Caco-2 (cell line): ENCODE data around the gene COL20A1. TPM values are rescaled to one million over a fixed set of nuclear protein-coding genes. Genes with fewer than 3 reads are reported as not detected.

Source experiments
- BruUV-seq: library from RNA; stranded (reverse); fragments of 400-500 nt; replicated peaks from 2 replicates; lab custom pipeline; 2021; lab: Mats Ljungman, UMichigan
- CTCF ChIA-PET: fragments of 300-600 bp; sonication (Branson Sonifier 250); formaldehyde crosslinking; loops from one replicate; lab custom pipeline; 2022; ENCODE audit warnings: antibody characterized with exemption; lab: Charles Lee
- POLR2A ChIA-PET: fragments of 300-600 bp; sonication (Branson Sonifier 250); formaldehyde crosslinking; loops from one replicate; lab custom pipeline; 2022; ENCODE audit warnings: antibody characterized with exemption; lab: Charles Lee
- DNase-seq, 2 experiments: peaks; one replicate each; pipeline versions ENCODE4 v3.0.0 to v3.0.0-alpha.2; 2020 to 2022
- H3K27me3 ChIP-seq: replicated peaks from 2 replicates; pipeline ENCODE4 v1.6.0; 2011; ENCODE audit warnings: low read length; ENCODE audit not compliant: control insufficient read depth, insufficient read depth
- H3K36me3 ChIP-seq: 2 replicates; pipeline ENCODE4 v1.5.1; 2011; ENCODE audit warnings: low read length; ENCODE audit not compliant: control insufficient read depth, insufficient read depth
- H3K4me1 ChIP-seq: fragments of 250-450 bp; sonication (Bioruptor Pico); 2 replicates; pipeline ENCODE4 v1.5.1; 2020; ENCODE audit warnings: mild to moderate bottlenecking
- H3K4me3 ChIP-seq: 2 replicates; pipeline ENCODE4 v1.5.1; 2011; ENCODE audit warnings: low read depth, mild to moderate bottlenecking, control low read depth, low read length
- H3K9me3 ChIP-seq: fragments of 250-450 bp; sonication (Bioruptor Pico); 2 replicates; pipeline ENCODE4 v1.5.1; 2020; ENCODE audit warnings: mild to moderate bottlenecking, moderate library complexity
- H3K27ac Mint-ChIP-seq: one replicate; pipeline ENCODE4 v1.8.0; 2022; ENCODE audit warnings: mixed read lengths; ENCODE audit not compliant: unreplicated experiment
- H3K27me3 Mint-ChIP-seq: one replicate; pipeline ENCODE4 v1.8.0; 2022; ENCODE audit warnings: mixed read lengths; ENCODE audit not compliant: insufficient read depth, unreplicated experiment
- H3K36me3 Mint-ChIP-seq: one replicate; pipeline ENCODE4 v1.8.0; 2022; ENCODE audit warnings: mild to moderate bottlenecking, mixed read lengths; ENCODE audit not compliant: insufficient read depth, unreplicated experiment
- H3K4me1 Mint-ChIP-seq: one replicate; pipeline ENCODE4 v1.8.0; 2022; ENCODE audit warnings: low read depth, mixed read lengths; ENCODE audit not compliant: unreplicated experiment
- H3K4me3 Mint-ChIP-seq: one replicate; pipeline ENCODE4 v1.8.0; 2022; ENCODE audit warnings: mild to moderate bottlenecking, moderate library complexity, mixed read lengths; ENCODE audit not compliant: unreplicated experiment
- H3K9me3 Mint-ChIP-seq: one replicate; pipeline ENCODE4 v1.8.0; 2022; ENCODE audit warnings: mixed read lengths; ENCODE audit not compliant: unreplicated experiment
- CTCF ChIP-seq, 2 experiments: fragments of 200-600 bp in 1 of 2; IDR thresholded peaks; 1 replicate in 1 of 2; 2 replicates in 1 of 2; pipeline versions ENCODE4 v1.5.1 to v1.8.0; 2011 to 2022; ENCODE audit warnings: antibody characterized with exemption in 1 of 2, control low read depth in 1 of 2, inconsistent platforms in 1 of 2, low read depth in 1 of 2, low read length in 1 of 2, mild to moderate bottlenecking in 1 of 2, moderate library complexity in 1 of 2; ENCODE audit not compliant: insufficient read depth in 1 of 2, severe bottlenecking in 1 of 2, unreplicated experiment in 1 of 2
- intact Hi-C: fragments of 100-400 bp; cut with micrococcal nuclease; formaldehyde crosslinking; loops from one replicate; pipeline ENCODE4 v1.10.0; 2022; ENCODE audit not compliant: unreplicated experiment
- total RNA-seq: library from RNA; stranded (reverse); gene quantifications from 2 replicates; pipeline ENCODE4 v1.2.3, GENCODE V29; 2022

The COL20A1 gene
- total RNA-seq, 1 experiment from 2014 or later = 0.27 TPM

GRCh38 chr20:63315240-63315689 lies 22.3 kb downstream of the COL20A1 start:
- Histone ChIP-seq H3K4me1 (no peaks in the 10 kb centered on the region), H3K36me3 (no peaks in the 10 kb centered on the region), H3K4me3 (no peak overlapping the region), H3K27me3 (peaks cover 1% of the 10 kb centered on the region; the same call in 1 of the 2 replicates), H3K9me3 (no peaks in the 10 kb centered on the region)
- ChIA-PET CTCF (interaction anchor here (0.7 kb wide), 1 partner anchor 92 kb away, joined by 10 read pairs; no protein-coding TSS in a partner anchor), POLR2A (no interaction called here)
- Mint-ChIP-seq H3K36me3 (no peaks in the 10 kb centered on the region), H3K27ac (no peak overlapping the region), H3K27me3 (peaks cover 3% of the 10 kb centered on the region), H3K4me3 (no peak overlapping the region), H3K4me1 (no peaks in the 10 kb centered on the region), H3K9me3 (no peaks in the 10 kb centered on the region)
- intact Hi-C loops = no loop called here
- no peak for TF ChIP-seq CTCF (IDR thresholded peaks at IDR 0.05; ENCODE audit: insufficient read depth in 1 of 2, low read depth in 1 of 2, low read length in 1 of 2, severe bottlenecking in 1 of 2, unreplicated experiment in 1 of 2)
- no TSS peak for BruUV-seq
- peak in 1 of 2 experiments; percentile 53 for DNase-seq

GRCh38 chr20:63315731-63316491 lies 22.9 kb downstream of the COL20A1 start:
- intact Hi-C loops = no loop called here
- H3K4me1 Mint-ChIP-seq = no peaks in the 10 kb centered on the region
- no peaks in the 10 kb centered on the region for H3K36me3 ChIP-seq
- H3K27me3 Mint-ChIP-seq = no peaks in the 10 kb centered on the region
- peak in 1 of 2 experiments; percentile 44 for DNase-seq
- H3K4me1 ChIP-seq = peaks cover 5% of the 10 kb centered on the region; the same call in 1 of the 2 replicates
- peaks cover 1% of the 10 kb centered on the region; the same call in 1 of the 2 replicates for H3K27me3 ChIP-seq
- no peaks in the 10 kb centered on the region for H3K9me3 Mint-ChIP-seq
- no peak overlapping the region for H3K4me3 Mint-ChIP-seq
- ChIA-PET POLR2A (interaction anchor here (0.6 kb wide), 1 partner anchor 229 kb away, joined by 7 read pairs; no protein-coding TSS in a partner anchor), CTCF (interaction anchor here (0.7 kb wide), 1 partner anchor 92 kb away, joined by 10 read pairs; no protein-coding TSS in a partner anchor)
- H3K4me3 ChIP-seq = no peak overlapping the region
- no peak overlapping the region for H3K27ac Mint-ChIP-seq
- H3K9me3 ChIP-seq = no peaks in the 10 kb centered on the region
- no TSS peak for BruUV-seq
- TF ChIP-seq CTCF (IDR thresholded peaks at IDR 0.05; ENCODE audit: insufficient read depth in 1 of 2, low read depth in 1 of 2, low read length in 1 of 2, severe bottlenecking in 1 of 2, unreplicated experiment in 1 of 2) = no peak
- no peaks in the 10 kb centered on the region for H3K36me3 Mint-ChIP-seq

GRCh38 chr20:63316502-63316921 lies 23.5 kb downstream of the COL20A1 start:
- H3K4me3 ChIP-seq = no peak overlapping the region
- H3K36me3 Mint-ChIP-seq = no peaks in the 10 kb centered on the region
- H3K9me3 ChIP-seq = no peaks in the 10 kb centered on the region
- ChIA-PET POLR2A (interaction anchor here (0.6 kb wide), 1 partner anchor 229 kb away, joined by 7 read pairs; no protein-coding TSS in a partner anchor), CTCF (interaction anchor here (1.1 kb wide), 1 partner anchor 65 kb away, joined by 4 read pairs; no protein-coding TSS in a partner anchor)
- no peak overlapping the region for H3K27ac Mint-ChIP-seq
- no peak overlapping the region for H3K4me3 Mint-ChIP-seq
- peaks cover 1% of the 10 kb centered on the region; the same call in 1 of the 2 replicates for H3K27me3 ChIP-seq
- TF ChIP-seq CTCF (IDR thresholded peaks at IDR 0.05; ENCODE audit: insufficient read depth in 1 of 2, low read depth in 1 of 2, low read length in 1 of 2, severe bottlenecking in 1 of 2, unreplicated experiment in 1 of 2) = no peak
- H3K9me3 Mint-ChIP-seq = no peaks in the 10 kb centered on the region
- no TSS peak for BruUV-seq
- no peaks in the 10 kb centered on the region for H3K27me3 Mint-ChIP-seq
- H3K36me3 ChIP-seq = no peaks in the 10 kb centered on the region
- intact Hi-C loops = no loop called here
- H3K4me1 ChIP-seq = peaks cover 5% of the 10 kb centered on the region; the same call in 1 of the 2 replicates
- no peaks in the 10 kb centered on the region for H3K4me1 Mint-ChIP-seq
- DNase-seq = no peak
